CD8-positive, alpha-beta memory T cell (primary cell): Measurements from ENCODE around the gene AGPAT2. TPM values are rescaled to one million over a fixed set of nuclear protein-coding genes. Genes with fewer than 3 reads are reported as not detected.
A peak's percentile ranks its signal among the peaks of the same experiment; 100 is the strongest.

ENCODE experiments used
- CTCF ChIA-PET: fragments of 350-600 bp; sonication (Branson Sonifier 250); formaldehyde crosslinking; loops from one replicate; lab custom pipeline; 2021; ENCODE audit warnings: antibody characterized with exemption; lab: Charles Lee
- POLR2A ChIA-PET: fragments of 350-600 bp; sonication (Branson Sonifier 250); formaldehyde crosslinking; loops from one replicate; lab custom pipeline; 2021; ENCODE audit warnings: antibody characterized with exemption; lab: Charles Lee
- DNase-seq, 5 donors: peaks; one replicate each; pipeline versions ENCODE4 v3.0.0 to v3.0.0-alpha.2; 2020 to 2022; ENCODE audit warnings: mixed read lengths in 1 of 5
- H3K27ac ChIP-seq: one replicate; pipeline ENCODE4 v1.7.0; 2013; ENCODE audit warnings: low read depth, mild to moderate bottlenecking, low read length, moderate library complexity
- H3K27me3 ChIP-seq: 2 replicates; pipeline ENCODE4 v1.7.0; 2013; ENCODE audit warnings: low read length, mild to moderate bottlenecking; ENCODE audit not compliant: insufficient read depth, poor library complexity, severe bottlenecking
- H3K36me3 ChIP-seq: 2 replicates; pipeline ENCODE4 v1.7.0; 2013; ENCODE audit warnings: mild to moderate bottlenecking, low read length, moderate library complexity; ENCODE audit not compliant: insufficient read depth
- H3K4me1 ChIP-seq: 2 replicates; pipeline ENCODE4 v1.7.0; 2013; ENCODE audit warnings: mild to moderate bottlenecking, low read length, moderate library complexity; ENCODE audit not compliant: insufficient read depth
- H3K4me3 ChIP-seq: 2 replicates; pipeline ENCODE4 v1.7.0; 2013; ENCODE audit warnings: mild to moderate bottlenecking, low read length
- H3K9me3 ChIP-seq: 2 replicates; pipeline ENCODE4 v1.7.0; 2013; ENCODE audit warnings: mild to moderate bottlenecking, low read length
- H3K27ac Mint-ChIP-seq, 8 donors: one replicate each; pipeline ENCODE4 v1.8.0; 2020 to 2021; ENCODE audit warnings: mixed read lengths in 8 of 8, mild to moderate bottlenecking in 6 of 8, inconsistent platforms in 3 of 8, moderate library complexity in 3 of 8
- H3K27me3 Mint-ChIP-seq, 2 donors: one replicate each; pipeline ENCODE4 v1.8.0; 2020 to 2021; ENCODE audit warnings: mixed read lengths in 2 of 2, mild to moderate bottlenecking in 1 of 2, moderate library complexity in 1 of 2
- H3K36me3 Mint-ChIP-seq, 3 donors: one replicate each; pipeline ENCODE4 v1.8.0; 2020 to 2021; ENCODE audit warnings: mixed read lengths in 3 of 3, inconsistent platforms in 1 of 3, mild to moderate bottlenecking in 1 of 3
- H3K4me1 Mint-ChIP-seq, 3 donors: one replicate each; pipeline ENCODE4 v1.8.0; 2020 to 2021; ENCODE audit warnings: mixed read lengths in 3 of 3, inconsistent platforms in 1 of 3, mild to moderate bottlenecking in 1 of 3
- H3K4me3 Mint-ChIP-seq, 7 donors: one replicate each; pipeline ENCODE4 v1.8.0; 2020 to 2021; ENCODE audit warnings: mixed read lengths in 7 of 7, mild to moderate bottlenecking in 6 of 7, moderate library complexity in 4 of 7, inconsistent platforms in 2 of 7
- H3K9me3 Mint-ChIP-seq, 5 donors: one replicate each; pipeline ENCODE4 v1.8.0; 2020 to 2022; ENCODE audit warnings: mixed read lengths in 5 of 5, mild to moderate bottlenecking in 3 of 5, moderate library complexity in 2 of 5, inconsistent platforms in 1 of 5
- polyA plus RNA-seq: library from polyadenylated mRNA; unstranded; fragments of 300-500 nt; fragmentation: Illumina TruSeq; gene quantifications from one replicate; pipeline ENCODE4 v1.2.3, GENCODE V29; 2021
- total RNA-seq, 2 experiments: library from RNA; stranded (reverse); gene quantifications; one replicate each; pipeline ENCODE4 v1.2.3, GENCODE V29; 2021

The AGPAT2 gene
- total and polyA plus RNA-seq, 3 experiments from 2014 or later, result 17.4 to 32.5 (median 18.4) TPM

GRCh38 chr9:136650021-136650420 is 37.2 kb downstream of the AGPAT2 start:
- H3K4me1 ChIP-seq, result no peaks in the 10 kb centered on the region
- no peaks in the 10 kb centered on the region for H3K4me1 Mint-ChIP-seq
- peaks cover 16 to 27% of the 10 kb centered on the region in 2 donors for H3K27me3 Mint-ChIP-seq
- H3K27me3 ChIP-seq, result peaks cover 6% of the 10 kb centered on the region
- H3K36me3 Mint-ChIP-seq, result no peaks in the 10 kb centered on the region
- H3K9me3 ChIP-seq, result no peaks in the 10 kb centered on the region
- H3K36me3 ChIP-seq, result no peaks in the 10 kb centered on the region
- H3K27ac Mint-ChIP-seq, result no peak overlapping the region
- no peak overlapping the region for H3K4me3 ChIP-seq
- POLR2A ChIA-PET, result interaction anchor here (0.6 kb wide), 1 partner anchor 172 kb away, joined by 5 read pairs; no protein-coding TSS in a partner anchor
- CTCF ChIA-PET, result no interaction called here
- H3K27ac ChIP-seq, result no peak overlapping the region
- no peak overlapping the region for H3K4me3 Mint-ChIP-seq
- H3K9me3 Mint-ChIP-seq, result no peaks in the 10 kb centered on the region
- no peak for DNase-seq

GRCh38 chr9:136648751-136649150 is 38.5 kb downstream of the AGPAT2 start:
- no peaks in the 10 kb centered on the region for H3K9me3 Mint-ChIP-seq

GRCh38 chr9:136646827-136647711 is 40.2 kb downstream of the AGPAT2 start:
- H3K27ac ChIP-seq, result peak overlapping the region; percentile 75
- H3K27ac Mint-ChIP-seq, result no peak overlapping the region
- H3K36me3 ChIP-seq, result no peaks in the 10 kb centered on the region
- no peak overlapping the region for H3K4me3 ChIP-seq
- H3K4me1 ChIP-seq, result peaks cover 8% of the 10 kb centered on the region
- H3K4me3 Mint-ChIP-seq, result no peak overlapping the region
- H3K27me3 Mint-ChIP-seq, result peaks cover 25 to 37% of the 10 kb centered on the region in 2 donors
- no peaks in the 10 kb centered on the region for H3K9me3 ChIP-seq
- no peaks in the 10 kb centered on the region for H3K36me3 Mint-ChIP-seq
- CTCF ChIA-PET, result interaction anchor here (1.4 kb wide), 1 partner anchor 25 kb away, joined by 3 read pairs; no protein-coding TSS in a partner anchor
- POLR2A ChIA-PET, result no interaction called here
- H3K4me1 Mint-ChIP-seq, result no peaks in the 10 kb centered on the region
- no peaks in the 10 kb centered on the region for H3K9me3 Mint-ChIP-seq
- DNase-seq, result no peak
- peaks cover 28% of the 10 kb centered on the region for H3K27me3 ChIP-seq

More at GRCh38 chr9:136648751-136649150, 38.5 kb downstream of the AGPAT2 start:
- no peaks in the 10 kb centered on the region for H3K36me3 ChIP-seq
- H3K27me3 ChIP-seq, result peaks cover 18% of the 10 kb centered on the region
- no peak for DNase-seq
- no peak overlapping the region for H3K27ac ChIP-seq
- peaks cover 8% of the 10 kb centered on the region for H3K4me1 ChIP-seq
- Mint-ChIP-seq H3K4me3 (no peak overlapping the region), H3K36me3 (no peaks in the 10 kb centered on the region), H3K27me3 (peaks cover 18 to 28% of the 10 kb centered on the region in 2 donors), H3K4me1 (no peaks in the 10 kb centered on the region), H3K27ac (no peak overlapping the region)
- CTCF ChIA-PET, result no interaction called here
- POLR2A ChIA-PET, result no interaction called here
- H3K4me3 ChIP-seq, result no peak overlapping the region
- no peaks in the 10 kb centered on the region for H3K9me3 ChIP-seq

GRCh38 chr9:136645903-136646754 is 41.1 kb downstream of the AGPAT2 start:
- peaks cover 8% of the 10 kb centered on the region for H3K4me1 ChIP-seq
- peaks cover 26 to 36% of the 10 kb centered on the region in 2 donors for H3K27me3 Mint-ChIP-seq

GRCh38 chr9:136645352-136645902 is 41.8 kb downstream of the AGPAT2 start:
- Histone ChIP-seq H3K27me3 (peaks cover 28% of the 10 kb centered on the region), H3K4me1 (peaks cover 8% of the 10 kb centered on the region), H3K36me3 (no peaks in the 10 kb centered on the region), H3K4me3 (no peak overlapping the region), H3K27ac (peak overlapping the region; percentile 75), H3K9me3 (no peaks in the 10 kb centered on the region)
- Mint-ChIP-seq H3K4me3 (no peak overlapping the region), H3K4me1 (no peaks in the 10 kb centered on the region), H3K27me3 (peaks cover 26 to 31% of the 10 kb centered on the region in 2 donors), H3K36me3 (no peaks in the 10 kb centered on the region), H3K9me3 (no peaks in the 10 kb centered on the region), H3K27ac (no peak overlapping the region)
- no peak for DNase-seq
- ChIA-PET POLR2A (no interaction called here), CTCF (interaction anchor here (0.9 to 3.0 kb wide), 4 partner anchors 11 to 161 kb away, joined by 3 to 19 read pairs (median 4); no protein-coding TSS in a partner anchor)

More at GRCh38 chr9:136645903-136646754, 41.1 kb downstream of the AGPAT2 start:
- Mint-ChIP-seq H3K27ac (no peak overlapping the region), H3K9me3 (no peaks in the 10 kb centered on the region), H3K36me3 (no peaks in the 10 kb centered on the region), H3K4me3 (no peak overlapping the region), H3K4me1 (no peaks in the 10 kb centered on the region)
- CTCF ChIA-PET, result no interaction called here
- no peak overlapping the region for H3K4me3 ChIP-seq
- no peak for DNase-seq
- peaks cover 28% of the 10 kb centered on the region for H3K27me3 ChIP-seq
- POLR2A ChIA-PET, result no interaction called here
- no peaks in the 10 kb centered on the region for H3K36me3 ChIP-seq
- no peaks in the 10 kb centered on the region for H3K9me3 ChIP-seq
- H3K27ac ChIP-seq, result peak overlapping the region; percentile 75

- Histone ChIP-seq H3K27ac (peak overlapping the region; percentile 75), H3K4me1 (peaks cover 8% of the 10 kb centered on the region), H3K4me3 (no peak overlapping the region), H3K27me3 (peaks cover 28% of the 10 kb centered on the region), H3K9me3 (no peaks in the 10 kb centered on the region), H3K36me3 (no peaks in the 10 kb centered on the region)
- Mint-ChIP-seq H3K36me3 (no peaks in the 10 kb centered on the region), H3K4me1 (no peaks in the 10 kb centered on the region), H3K9me3 (no peaks in the 10 kb centered on the region), H3K4me3 (no peak overlapping the region), H3K27me3 (peaks cover 27 to 28% of the 10 kb centered on the region in 2 donors), H3K27ac (no peak overlapping the region)
- CTCF ChIA-PET, result interaction anchor here (0.9 to 3.0 kb wide), 4 partner anchors 12 to 160 kb away, joined by 3 to 19 read pairs (median 4); no protein-coding TSS in a partner anchor
- POLR2A ChIA-PET, result no interaction called here
- DNase-seq, result peak in 4 of 5 donors; percentile 58 to 60 (median 59)
These were observed 42.5 kb downstream of the AGPAT2 start for GRCh38 chr9:136644593-136645351.

- H3K27me3 Mint-ChIP-seq, result peaks cover 27 to 29% of the 10 kb centered on the region in 2 donors
- CTCF ChIA-PET, result interaction anchor here (1.2 to 3.0 kb wide), 3 partner anchors 12 to 160 kb away, joined by 3 to 19 read pairs (median 4); no protein-coding TSS in a partner anchor
- H3K4me3 Mint-ChIP-seq, result no peak overlapping the region
- POLR2A ChIA-PET, result no interaction called here
- no peaks in the 10 kb centered on the region for H3K9me3 Mint-ChIP-seq
- no peaks in the 10 kb centered on the region for H3K36me3 ChIP-seq
- peak overlapping the region; percentile 41 for H3K4me3 ChIP-seq
- peak in 1 of 5 donors; percentile 77 for DNase-seq
- H3K27ac Mint-ChIP-seq, result no peak overlapping the region
- H3K36me3 Mint-ChIP-seq, result no peaks in the 10 kb centered on the region
- peaks cover 8% of the 10 kb centered on the region for H3K4me1 ChIP-seq
- H3K4me1 Mint-ChIP-seq, result no peaks in the 10 kb centered on the region
- H3K27me3 ChIP-seq, result peaks cover 28% of the 10 kb centered on the region
- H3K27ac ChIP-seq, result peak overlapping the region; percentile 24
- no peaks in the 10 kb centered on the region for H3K9me3 ChIP-seq
These were observed 43.0 kb downstream of the AGPAT2 start for GRCh38 chr9:136644343-136644592.
